Neural cell (in vitro differentiated cells): ENCODE results near the gene RGL4. TPM values are rescaled to one million over a fixed set of nuclear protein-coding genes. Genes with fewer than 3 reads are reported as not detected.

Experiments used
- H2AFZ ChIP-seq: fragments of 200-600, 300-800 bp; sonication (generic), shearing (Covaris generic); 2 replicates; pipeline ENCODE4 v1.6.0; 2014; ENCODE audit warnings: low read depth, mild to moderate bottlenecking, antibody characterized with exemption, low read length, moderate library complexity
- H3F3A ChIP-seq: fragments of 200-600 bp; shearing (Covaris generic); 2 replicates; pipeline ENCODE4 v1.6.1; 2016; ENCODE audit warnings: mild to moderate bottlenecking, moderate library complexity, mixed read lengths, antibody characterized with exemption, low read length; ENCODE audit not compliant: insufficient read depth, poor library complexity, severe bottlenecking
- H3K27ac ChIP-seq: fragments of 200-600, 300-800 bp; sonication (generic), shearing (Covaris generic); 2 replicates; pipeline ENCODE4 v1.5.1; 2014; ENCODE audit warnings: mild to moderate bottlenecking, low read length, moderate library complexity
- H3K27me3 ChIP-seq: fragments of 300-800, 200-600 bp; sonication (generic), shearing (Covaris generic); 2 replicates; pipeline ENCODE4 v1.6.0; 2014; ENCODE audit warnings: mild to moderate bottlenecking, low read depth, low read length, moderate library complexity; ENCODE audit not compliant: insufficient read depth
- H3K36me3 ChIP-seq: fragments of 300-800, 200-600 bp; sonication (generic), shearing (Covaris generic); 2 replicates; pipeline ENCODE4 v1.5.1; 2014; ENCODE audit warnings: mild to moderate bottlenecking, antibody characterized with exemption, low read length, moderate library complexity; ENCODE audit not compliant: insufficient read depth
- H3K4me2 ChIP-seq: fragments of 300-800, 200-600 bp; sonication (generic), shearing (Covaris generic); 2 replicates; pipeline ENCODE4 v1.6.0; 2014; ENCODE audit warnings: mild to moderate bottlenecking, low read length
- H3K4me3 ChIP-seq: fragments of 300-800, 200-600 bp; sonication (generic), shearing (Covaris generic); 2 replicates; pipeline ENCODE4 v1.5.1; 2014; ENCODE audit warnings: mild to moderate bottlenecking, low read length, moderate library complexity
- H3K79me2 ChIP-seq: fragments of 200-600 bp; shearing (Covaris generic); replicated peaks from 2 replicates; pipeline ENCODE4 v1.6.0; 2014; ENCODE audit warnings: mild to moderate bottlenecking, low read length, moderate library complexity; ENCODE audit not compliant: insufficient read depth
- H3K9ac ChIP-seq: fragments of 300-800, 200-600 bp; sonication (generic), shearing (Covaris generic); 2 replicates; pipeline ENCODE4 v1.6.1; 2016; ENCODE audit warnings: mild to moderate bottlenecking, low read length, mixed read lengths
- H3K9me2 ChIP-seq: fragments of 200-600 bp; shearing (Covaris generic); 2 replicates; pipeline ENCODE4 v1.6.1; 2016; ENCODE audit warnings: mild to moderate bottlenecking, low read length, mixed read lengths; ENCODE audit not compliant: insufficient read depth
- H3K9me3 ChIP-seq: fragments of 200-600, 300-800 bp; sonication (generic), shearing (Covaris generic); 2 replicates; pipeline ENCODE4 v1.6.1; 2016; ENCODE audit warnings: mild to moderate bottlenecking, mixed run types, low read length, moderate library complexity, mixed read lengths
- H4K20me1 ChIP-seq: fragments of 200-600 bp; shearing (Covaris generic); 2 replicates; pipeline ENCODE4 v1.6.1; 2016; ENCODE audit warnings: mild to moderate bottlenecking, mixed run types; ENCODE audit not compliant: insufficient read depth
- EP300 ChIP-seq: fragments of 450-650 bp; conservative IDR thresholded peaks from 2 replicates; pipeline ENCODE4 v1.6.1; 2014; ENCODE audit warnings: antibody characterized with exemption, mild to moderate bottlenecking, moderate library complexity; ENCODE audit not compliant: poor library complexity, severe bottlenecking
- EZH2 ChIP-seq: fragments of 200-600, 300-800 bp; shearing (Covaris generic), sonication (generic); IDR thresholded peaks from 2 replicates; pipeline ENCODE4 v1.6.1; 2014; ENCODE audit warnings: antibody characterized with exemption, low read length, borderline replicate concordance, mild to moderate bottlenecking; ENCODE audit not compliant: insufficient read depth, poor library complexity, severe bottlenecking
- MXI1 ChIP-seq: fragments of 450-650 bp; conservative IDR thresholded peaks from 2 replicates; pipeline ENCODE4 v1.6.1; 2014; ENCODE audit warnings: antibody characterized with exemption, mild to moderate bottlenecking; ENCODE audit not compliant: poor library complexity, severe bottlenecking
- POLR2AphosphoS5 ChIP-seq: IDR thresholded peaks from 2 replicates; pipeline ENCODE4 v1.6.1; 2012
- RAD21 ChIP-seq: fragments of 450-650 bp; conservative IDR thresholded peaks from 2 replicates; pipeline ENCODE4 v1.6.1; 2014; ENCODE audit warnings: antibody characterized with exemption, mild to moderate bottlenecking, moderate library complexity
- SMC3 ChIP-seq: fragments of 450-650 bp; conservative IDR thresholded peaks from 2 replicates; pipeline ENCODE4 v1.6.1; 2014; ENCODE audit warnings: antibody characterized with exemption, mild to moderate bottlenecking, moderate library complexity; ENCODE audit not compliant: poor library complexity
- TAF1 ChIP-seq: IDR thresholded peaks from 2 replicates; pipeline ENCODE4 v1.6.1; 2012; ENCODE audit warnings: low read depth
- polyA plus RNA-seq: library from polyadenylated mRNA; depleted of rRNA; stranded (reverse); fragments of >200 nt; gene quantifications from 2 replicates; pipeline ENCODE4 v1.2.3, GENCODE V29; 2014
- TF ChIP-seq, protein P1 (sequence below): IDR thresholded peaks from 2 replicates; pipeline ENCODE4 v1.6.1; 2012; ENCODE audit warnings: borderline replicate concordance
- TF ChIP-seq, protein P2 (sequence below): fragments of 450-650 bp; IDR thresholded peaks from 2 replicates; pipeline ENCODE4 v1.5.1; 2014; ENCODE audit warnings: antibody characterized with exemption, mild to moderate bottlenecking, moderate library complexity; ENCODE audit not compliant: poor library complexity, severe bottlenecking

The RGL4 gene
- polyA plus RNA-seq, 1 donor from 2014 or later, result not detected

DNA sequence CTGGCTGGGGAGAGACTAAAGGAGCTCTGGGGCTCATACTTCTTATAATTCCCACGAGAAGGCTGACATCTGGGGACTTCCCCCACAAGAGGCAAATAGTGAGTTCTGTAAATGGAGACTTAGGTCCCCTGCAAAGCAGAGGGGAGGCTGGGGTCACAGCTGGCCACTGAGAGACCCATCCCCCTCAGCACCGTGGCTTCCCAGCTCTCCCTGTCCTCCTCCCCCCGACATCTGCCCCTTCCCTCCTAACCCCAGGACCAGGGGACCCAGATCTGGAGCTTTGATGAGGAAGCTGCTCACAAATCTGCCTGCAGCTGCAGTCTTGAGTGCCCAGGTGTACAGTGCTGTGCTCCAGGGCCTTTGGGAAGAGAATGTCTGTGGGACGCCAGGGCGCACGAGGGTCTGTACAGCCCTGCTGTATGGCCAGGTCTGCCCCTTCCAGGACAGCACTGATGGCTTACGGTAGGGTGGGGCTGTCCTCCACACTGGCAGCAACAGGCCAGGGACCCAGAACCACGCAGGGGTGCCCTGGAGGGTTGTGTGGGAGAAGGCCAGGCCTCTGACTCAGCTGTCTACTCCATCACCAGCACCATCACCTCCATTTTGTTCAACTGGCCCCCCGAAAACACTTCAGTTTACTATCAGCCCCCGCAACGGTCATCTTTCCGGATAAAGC is 1.1 kb downstream of the RGL4 start:
- TF ChIP-seq MXI1, result no peak
- H3K36me3 ChIP-seq, result peaks cover 4% of the 10 kb centered on the region

DNA sequence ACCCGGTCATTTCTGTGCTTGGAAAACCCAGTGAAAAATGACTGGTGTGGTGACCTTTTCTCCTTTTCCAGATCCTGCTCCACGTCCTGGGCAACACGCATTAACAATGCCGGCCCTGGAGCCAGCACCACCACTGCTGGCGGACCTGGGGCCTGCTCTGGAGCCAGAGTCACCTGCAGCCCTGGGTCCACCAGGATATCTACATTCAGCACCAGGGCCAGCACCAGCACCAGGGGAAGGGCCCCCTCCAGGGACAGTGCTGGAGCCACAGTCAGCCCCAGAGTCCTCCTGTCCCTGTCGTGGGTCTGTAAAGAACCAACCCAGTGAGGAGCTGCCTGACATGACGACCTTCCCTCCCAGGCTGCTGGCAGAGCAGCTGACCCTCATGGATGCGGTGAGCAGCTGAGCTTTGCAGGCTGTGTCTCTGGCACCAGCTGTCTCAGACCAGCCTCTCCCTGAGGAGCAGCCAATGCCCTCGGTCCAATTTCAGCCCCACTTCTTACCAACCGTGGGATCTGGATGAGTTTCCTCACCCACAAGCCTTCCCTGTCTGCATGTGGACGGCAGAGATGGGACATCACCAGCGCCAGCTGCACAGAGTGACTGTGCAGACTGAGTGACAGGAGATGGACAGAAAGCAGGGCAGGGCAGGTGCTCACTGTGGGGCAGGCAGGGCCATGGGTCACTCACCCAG is 1.9 kb downstream of the RGL4 start:
- Histone ChIP-seq H3K27me3 (no peaks in the 10 kb centered on the region), H3K4me2 (no peak overlapping the region), H3K9me3 (no peaks in the 10 kb centered on the region), H3K36me3 (peaks cover 4% of the 10 kb centered on the region), H3F3A (no peaks in the 10 kb centered on the region), H3K9ac (no peak overlapping the region), H3K4me3 (no peak overlapping the region), H3K27ac (no peak overlapping the region), H2AFZ (no peak overlapping the region), H3K9me2 (no peaks in the 10 kb centered on the region), H3K79me2 (no peaks in the 10 kb centered on the region), H4K20me1 (no peaks in the 10 kb centered on the region)
- TF ChIP-seq EP300 (no peak), EZH2 (no peak), RAD21 (no peak), TAF1 (no peak), MXI1 (no peak), POLR2AphosphoS5 (no peak), SMC3 (no peak)
- TF ChIP-seq, protein P1, sequence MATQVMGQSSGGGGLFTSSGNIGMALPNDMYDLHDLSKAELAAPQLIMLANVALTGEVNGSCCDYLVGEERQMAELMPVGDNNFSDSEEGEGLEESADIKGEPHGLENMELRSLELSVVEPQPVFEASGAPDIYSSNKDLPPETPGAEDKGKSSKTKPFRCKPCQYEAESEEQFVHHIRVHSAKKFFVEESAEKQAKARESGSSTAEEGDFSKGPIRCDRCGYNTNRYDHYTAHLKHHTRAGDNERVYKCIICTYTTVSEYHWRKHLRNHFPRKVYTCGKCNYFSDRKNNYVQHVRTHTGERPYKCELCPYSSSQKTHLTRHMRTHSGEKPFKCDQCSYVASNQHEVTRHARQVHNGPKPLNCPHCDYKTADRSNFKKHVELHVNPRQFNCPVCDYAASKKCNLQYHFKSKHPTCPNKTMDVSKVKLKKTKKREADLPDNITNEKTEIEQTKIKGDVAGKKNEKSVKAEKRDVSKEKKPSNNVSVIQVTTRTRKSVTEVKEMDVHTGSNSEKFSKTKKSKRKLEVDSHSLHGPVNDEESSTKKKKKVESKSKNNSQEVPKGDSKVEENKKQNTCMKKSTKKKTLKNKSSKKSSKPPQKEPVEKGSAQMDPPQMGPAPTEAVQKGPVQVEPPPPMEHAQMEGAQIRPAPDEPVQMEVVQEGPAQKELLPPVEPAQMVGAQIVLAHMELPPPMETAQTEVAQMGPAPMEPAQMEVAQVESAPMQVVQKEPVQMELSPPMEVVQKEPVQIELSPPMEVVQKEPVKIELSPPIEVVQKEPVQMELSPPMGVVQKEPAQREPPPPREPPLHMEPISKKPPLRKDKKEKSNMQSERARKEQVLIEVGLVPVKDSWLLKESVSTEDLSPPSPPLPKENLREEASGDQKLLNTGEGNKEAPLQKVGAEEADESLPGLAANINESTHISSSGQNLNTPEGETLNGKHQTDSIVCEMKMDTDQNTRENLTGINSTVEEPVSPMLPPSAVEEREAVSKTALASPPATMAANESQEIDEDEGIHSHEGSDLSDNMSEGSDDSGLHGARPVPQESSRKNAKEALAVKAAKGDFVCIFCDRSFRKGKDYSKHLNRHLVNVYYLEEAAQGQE, result no peak
- TF ChIP-seq, protein P2, sequence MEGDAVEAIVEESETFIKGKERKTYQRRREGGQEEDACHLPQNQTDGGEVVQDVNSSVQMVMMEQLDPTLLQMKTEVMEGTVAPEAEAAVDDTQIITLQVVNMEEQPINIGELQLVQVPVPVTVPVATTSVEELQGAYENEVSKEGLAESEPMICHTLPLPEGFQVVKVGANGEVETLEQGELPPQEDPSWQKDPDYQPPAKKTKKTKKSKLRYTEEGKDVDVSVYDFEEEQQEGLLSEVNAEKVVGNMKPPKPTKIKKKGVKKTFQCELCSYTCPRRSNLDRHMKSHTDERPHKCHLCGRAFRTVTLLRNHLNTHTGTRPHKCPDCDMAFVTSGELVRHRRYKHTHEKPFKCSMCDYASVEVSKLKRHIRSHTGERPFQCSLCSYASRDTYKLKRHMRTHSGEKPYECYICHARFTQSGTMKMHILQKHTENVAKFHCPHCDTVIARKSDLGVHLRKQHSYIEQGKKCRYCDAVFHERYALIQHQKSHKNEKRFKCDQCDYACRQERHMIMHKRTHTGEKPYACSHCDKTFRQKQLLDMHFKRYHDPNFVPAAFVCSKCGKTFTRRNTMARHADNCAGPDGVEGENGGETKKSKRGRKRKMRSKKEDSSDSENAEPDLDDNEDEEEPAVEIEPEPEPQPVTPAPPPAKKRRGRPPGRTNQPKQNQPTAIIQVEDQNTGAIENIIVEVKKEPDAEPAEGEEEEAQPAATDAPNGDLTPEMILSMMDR, result no peak

More for the DNA sequence above, 1.1 kb downstream of the RGL4 start:
- Histone ChIP-seq H3K9me2 (no peaks in the 10 kb centered on the region), H3F3A (no peaks in the 10 kb centered on the region), H2AFZ (no peak overlapping the region), H3K79me2 (no peaks in the 10 kb centered on the region), H3K4me2 (no peak overlapping the region), H3K9me3 (no peaks in the 10 kb centered on the region), H3K27me3 (no peaks in the 10 kb centered on the region), H3K9ac (no peak overlapping the region), H4K20me1 (no peaks in the 10 kb centered on the region), H3K4me3 (no peak overlapping the region), H3K27ac (no peak overlapping the region)
